ENCODE results near the gene TXLNB.

The TXLNB gene

GRCh38 chr6:139205843-139206242 lies 86.0 kb downstream of the TXLNB start:
- Histone ChIP-seq H4K20me1 (ENCODE audit: insufficient read depth, low read length) (no peaks in the 10 kb centered on the region), H3K27ac (ENCODE audit: low read length) (no peak overlapping the region), H3K79me2 (ENCODE audit: low read length) (no peaks in the 10 kb centered on the region), H3K9me3 (replicated peaks; ENCODE audit: insufficient read depth, low read length) (no peaks in the 10 kb centered on the region), H3K4me1 (ENCODE audit: low read length) (no peaks in the 10 kb centered on the region), H3F3A (ENCODE audit: insufficient read depth, low read length) (no peaks in the 10 kb centered on the region), H2AFZ (ENCODE audit: low read length) (no peak overlapping the region), H3K4me2 (ENCODE audit: low read depth, low read length) (no peak overlapping the region), H3K27me3 (replicated peaks; ENCODE audit: insufficient read depth, low read length) (no peaks in the 10 kb centered on the region), H3K36me3 (replicated peaks; ENCODE audit: insufficient read depth, low read length) (no peaks in the 10 kb centered on the region), H3K9ac (ENCODE audit: low read length) (no peak overlapping the region), H3K4me3 (ENCODE audit: low read length) (no peak overlapping the region), H3K9me2 (replicated peaks; ENCODE audit: insufficient read depth, low read length) (no peaks in the 10 kb centered on the region)
- no peak for DNase-seq
- no peak for TF ChIP-seq EZH2phosphoT487 (IDR thresholded peaks at IDR 0.05; ENCODE audit: low read length)
- TF ChIP-seq EZH2 (optimal IDR thresholded peaks at IDR 0.05; ENCODE audit: low read depth, low read length): no peak
- TF ChIP-seq CTCF (IDR thresholded peaks at IDR 0.05; ENCODE audit: low read length): no peak

GRCh38 chr6:139204978-139205377 lies 86.8 kb downstream of the TXLNB start:
- no peak overlapping the region for H2AFZ ChIP-seq (ENCODE audit: low read length)
- no peaks in the 10 kb centered on the region for H3K9me3 ChIP-seq (replicated peaks; ENCODE audit: insufficient read depth, low read length)
- no peaks in the 10 kb centered on the region for H3K79me2 ChIP-seq (ENCODE audit: low read length)
- no peak overlapping the region for H3K9ac ChIP-seq (ENCODE audit: low read length)
- H3K9me2 ChIP-seq (replicated peaks; ENCODE audit: insufficient read depth, low read length): no peaks in the 10 kb centered on the region
- H3K27me3 ChIP-seq (replicated peaks; ENCODE audit: insufficient read depth, low read length): no peaks in the 10 kb centered on the region
- no peak for TF ChIP-seq EZH2phosphoT487 (IDR thresholded peaks at IDR 0.05; ENCODE audit: low read length)
- no peak for TF ChIP-seq CTCF (IDR thresholded peaks at IDR 0.05; ENCODE audit: low read length)
- TF ChIP-seq EZH2 (optimal IDR thresholded peaks at IDR 0.05; ENCODE audit: low read depth, low read length): no peak
- no peaks in the 10 kb centered on the region for H3K36me3 ChIP-seq (replicated peaks; ENCODE audit: insufficient read depth, low read length)
- no peak overlapping the region for H3K4me2 ChIP-seq (ENCODE audit: low read depth, low read length)
- no peaks in the 10 kb centered on the region for H4K20me1 ChIP-seq (ENCODE audit: insufficient read depth, low read length)
- no peak overlapping the region for H3K4me3 ChIP-seq (ENCODE audit: low read length)
- H3F3A ChIP-seq (ENCODE audit: insufficient read depth, low read length): no peaks in the 10 kb centered on the region
- no peaks in the 10 kb centered on the region for H3K4me1 ChIP-seq (ENCODE audit: low read length)
- DNase-seq: no peak
- no peak overlapping the region for H3K27ac ChIP-seq (ENCODE audit: low read length)

- no peaks in the 10 kb centered on the region for H3K79me2 ChIP-seq (ENCODE audit: low read length)
- H3K4me1 ChIP-seq (ENCODE audit: low read length): no peaks in the 10 kb centered on the region
- no peak overlapping the region for H2AFZ ChIP-seq (ENCODE audit: low read length)
- no peaks in the 10 kb centered on the region for H3K36me3 ChIP-seq (replicated peaks; ENCODE audit: insufficient read depth, low read length)
- H3K4me2 ChIP-seq (ENCODE audit: low read depth, low read length): no peak overlapping the region
- no peak overlapping the region for H3K27ac ChIP-seq (ENCODE audit: low read length)
- H3K9ac ChIP-seq (ENCODE audit: low read length): no peak overlapping the region
- no peak for DNase-seq
- no peaks in the 10 kb centered on the region for H3K27me3 ChIP-seq (replicated peaks; ENCODE audit: insufficient read depth, low read length)
- H4K20me1 ChIP-seq (ENCODE audit: insufficient read depth, low read length): no peaks in the 10 kb centered on the region
- no peak overlapping the region for H3K4me3 ChIP-seq (ENCODE audit: low read length)
- no peaks in the 10 kb centered on the region for H3K9me2 ChIP-seq (replicated peaks; ENCODE audit: insufficient read depth, low read length)
- H3F3A ChIP-seq (ENCODE audit: insufficient read depth, low read length): no peaks in the 10 kb centered on the region
- no peaks in the 10 kb centered on the region for H3K9me3 ChIP-seq (replicated peaks; ENCODE audit: insufficient read depth, low read length)
- TF ChIP-seq CTCF (IDR thresholded peaks at IDR 0.05; ENCODE audit: low read length) (no peak), EZH2 (optimal IDR thresholded peaks at IDR 0.05; ENCODE audit: low read depth, low read length) (no peak), EZH2phosphoT487 (IDR thresholded peaks at IDR 0.05; ENCODE audit: low read length) (no peak)
Observed at GRCh38 chr6:139201378-139201777, 90.4 kb downstream of the TXLNB start.
